Stimulated activated effector memory CD8-positive, alpha-beta T cell treated with anti-CD3 and anti-CD28 coated beads, Interleukin-12 subunit alpha, Interleukin-12 subunit beta, amount 100 ng/mL, for 72 hours (primary cell): ENCODE measurements around the gene TBC1D22A.

Experiments
- ATAC-seq: fragments of 150-1000 bp; cut with Tn5 transposase; 2 replicates; pipeline ENCODE4 v1.10.0; 2021
- DNase-seq, 2 donors: peaks; one replicate each; pipeline ENCODE4 v3.0.0; 2021 to 2022; ENCODE audit warnings: low spot score in 2 of 2
- H3K27ac Mint-ChIP-seq: one replicate; pipeline ENCODE4 v1.8.0; 2022; ENCODE audit warnings: mild to moderate bottlenecking, mixed read lengths
- H3K36me3 Mint-ChIP-seq: one replicate; pipeline ENCODE4 v1.8.0; 2022; ENCODE audit warnings: mild to moderate bottlenecking, mixed read lengths
- H3K4me1 Mint-ChIP-seq: one replicate; pipeline ENCODE4 v1.8.0; 2022; ENCODE audit warnings: mixed read lengths
- H3K4me3 Mint-ChIP-seq: one replicate; pipeline ENCODE4 v1.8.0; 2022; ENCODE audit warnings: mild to moderate bottlenecking, mixed read lengths
- H3K9me3 Mint-ChIP-seq: one replicate; pipeline ENCODE4 v1.8.0; 2022; ENCODE audit warnings: mixed read lengths

TBC1D22A gene

DNA sequence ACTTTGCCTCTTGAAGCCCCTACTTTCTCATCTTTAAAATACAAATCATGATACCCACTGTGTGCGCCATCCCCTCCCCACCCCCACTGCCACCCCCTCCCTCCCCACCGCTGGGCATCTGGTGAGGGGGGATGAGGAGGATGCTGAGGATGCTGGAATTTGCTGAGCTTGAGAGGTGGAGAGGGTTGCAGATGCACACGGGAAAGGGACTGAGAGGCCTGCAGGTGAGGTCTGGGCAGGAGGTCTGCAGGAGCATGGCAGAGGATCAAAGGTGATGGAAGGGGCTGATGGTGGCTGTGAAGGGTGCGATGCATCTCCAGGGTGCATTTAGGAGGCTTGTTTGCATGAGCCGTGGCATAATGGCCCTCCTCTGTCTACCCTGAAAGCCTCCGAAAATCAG, 7.6 kb upstream of the TBC1D22A start:
- H3K36me3 Mint-ChIP-seq = no peaks in the 10 kb centered on the region
- peak overlapping the region; percentile 59 for H3K4me3 Mint-ChIP-seq
- ATAC-seq (no peak), DNase-seq (no peak)
- peaks cover 36% of the 10 kb centered on the region for H3K4me1 Mint-ChIP-seq
- no peak overlapping the region for H3K27ac Mint-ChIP-seq
- peaks cover 4% of the 10 kb centered on the region for H3K9me3 Mint-ChIP-seq

DNA sequence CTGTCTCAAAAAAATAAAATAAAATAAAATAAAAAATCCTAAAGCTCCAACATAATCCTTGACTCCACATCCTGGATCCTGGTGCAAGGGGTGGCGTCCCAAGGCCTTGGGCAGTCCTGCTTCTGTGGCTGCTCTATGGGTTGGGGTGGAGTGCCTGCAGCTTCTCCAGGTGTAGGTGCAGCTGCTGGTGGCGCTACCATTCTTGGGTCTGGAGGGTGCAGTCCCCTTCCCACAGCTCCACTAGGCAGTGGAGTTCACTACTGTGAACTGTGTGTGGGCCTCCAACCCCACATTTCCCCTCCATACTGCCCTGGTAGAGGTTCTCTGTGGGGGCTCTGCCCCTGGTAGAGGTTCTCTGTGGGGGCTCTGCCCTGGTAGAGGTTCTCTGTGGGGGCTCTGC, 6.9 kb upstream of the TBC1D22A start:
- DNase-seq = no peak
- no peak for ATAC-seq
- Mint-ChIP-seq H3K4me1 (peaks cover 30% of the 10 kb centered on the region), H3K27ac (no peak overlapping the region), H3K36me3 (peaks cover under 1% of the 10 kb centered on the region), H3K4me3 (no peak overlapping the region), H3K9me3 (peaks cover 4% of the 10 kb centered on the region)

- H3K27ac Mint-ChIP-seq = no peak overlapping the region
- DNase-seq (no peak), ATAC-seq (no peak)
- H3K4me3 Mint-ChIP-seq = no peak overlapping the region
- peaks cover 4% of the 10 kb centered on the region for H3K9me3 Mint-ChIP-seq
- H3K36me3 Mint-ChIP-seq = peaks cover 7% of the 10 kb centered on the region
- H3K4me1 Mint-ChIP-seq = peaks cover 28% of the 10 kb centered on the region
Observed at GRCh38 chr22:46756097-46756496, 6.4 kb upstream of the TBC1D22A start.

DNA sequence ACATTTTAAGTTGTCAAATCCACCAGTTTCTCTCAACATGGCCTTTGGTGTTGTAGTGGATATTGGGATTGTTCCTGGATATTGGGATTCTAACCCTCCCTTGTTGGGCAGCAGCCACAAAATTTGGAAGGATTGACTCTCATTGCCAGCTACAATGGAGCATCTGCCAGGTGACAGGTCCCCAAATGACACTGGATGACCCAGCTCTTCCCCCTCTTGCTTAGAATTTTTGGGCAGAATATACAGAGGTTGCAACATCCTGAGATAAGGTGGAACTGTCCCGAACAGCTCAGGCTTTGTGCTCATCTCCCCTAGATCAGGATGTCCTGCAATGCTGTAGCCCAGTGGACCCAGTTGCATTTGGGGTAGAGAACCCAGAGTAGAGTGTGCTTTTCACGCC, 5.3 kb upstream of the TBC1D22A start:
- Mint-ChIP-seq H3K4me3 (no peak overlapping the region), H3K4me1 (peaks cover 32% of the 10 kb centered on the region), H3K27ac (no peak overlapping the region)

GRCh38 chr22:46758121-46758520, 4.3 kb upstream of the TBC1D22A start:
- DNase-seq = no peak
- no peak overlapping the region for H3K4me3 Mint-ChIP-seq
- peaks cover 40% of the 10 kb centered on the region for H3K4me1 Mint-ChIP-seq
- no peak overlapping the region for H3K27ac Mint-ChIP-seq
- H3K36me3 Mint-ChIP-seq = peaks cover 23% of the 10 kb centered on the region
- H3K9me3 Mint-ChIP-seq = peaks cover 4% of the 10 kb centered on the region
- ATAC-seq = no peak

More for the DNA sequence above, 5.3 kb upstream of the TBC1D22A start:
- H3K9me3 Mint-ChIP-seq = peaks cover 4% of the 10 kb centered on the region
- peaks cover 13% of the 10 kb centered on the region for H3K36me3 Mint-ChIP-seq
- ATAC-seq = no peak
- no peak for DNase-seq

DNA sequence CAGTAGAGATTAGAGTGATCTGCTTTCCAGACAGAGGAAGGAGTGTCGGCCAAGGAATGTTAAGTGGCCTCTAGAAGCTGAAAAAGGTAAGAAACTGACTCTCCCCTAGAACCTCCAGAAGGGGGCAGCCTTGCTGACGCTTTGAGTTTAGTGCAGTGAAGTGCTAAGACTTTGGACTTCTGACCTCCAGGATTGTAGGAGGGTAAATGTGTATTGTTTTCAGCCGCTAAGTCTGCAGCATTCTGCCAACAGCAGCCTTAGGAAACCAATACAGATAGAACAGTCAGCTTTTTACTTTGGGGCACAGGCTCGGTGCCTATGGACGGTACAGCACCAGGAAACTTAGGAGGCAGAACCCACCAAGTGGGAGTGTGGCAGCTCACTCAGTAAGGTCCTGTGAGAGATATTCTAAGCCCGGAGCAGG, 3.6 kb upstream of the TBC1D22A start:
- peaks cover 4% of the 10 kb centered on the region for H3K9me3 Mint-ChIP-seq
- no peak overlapping the region for H3K4me3 Mint-ChIP-seq
- no peak overlapping the region for H3K27ac Mint-ChIP-seq
- H3K4me1 Mint-ChIP-seq = peaks cover 45% of the 10 kb centered on the region
- peaks cover 25% of the 10 kb centered on the region for H3K36me3 Mint-ChIP-seq
- ATAC-seq (no peak), DNase-seq (peak; percentile 31 to 67)

GRCh38 chr22:46761017-46761416, 1.4 kb upstream of the TBC1D22A start:
- Mint-ChIP-seq H3K36me3 (peaks cover 44% of the 10 kb centered on the region), H3K4me1 (peaks cover 54% of the 10 kb centered on the region), H3K9me3 (peaks cover 4% of the 10 kb centered on the region), H3K4me3 (peak overlapping the region; percentile 100), H3K27ac (peak overlapping the region; percentile 99)
- ATAC-seq (no peak), DNase-seq (no peak)

GRCh38 chr22:46761539-46762237, 762 bp upstream of the TBC1D22A start:
- H3K4me3 Mint-ChIP-seq = peak overlapping the region; percentile 100
- DNase-seq = no peak
- H3K4me1 Mint-ChIP-seq = peaks cover 56% of the 10 kb centered on the region
- H3K36me3 Mint-ChIP-seq = peaks cover 49% of the 10 kb centered on the region
- no peak for ATAC-seq
- H3K27ac Mint-ChIP-seq = peak overlapping the region; percentile 99
- H3K9me3 Mint-ChIP-seq = no peaks in the 10 kb centered on the region

GRCh38 chr22:46763051-46763705, 728 bp downstream of the TBC1D22A start:
- ATAC-seq (peak; percentile 47), DNase-seq (no peak)
- Mint-ChIP-seq H3K27ac (peak overlapping the region; percentile 99), H3K4me3 (peak overlapping the region; percentile 100), H3K9me3 (no peaks in the 10 kb centered on the region), H3K4me1 (peaks cover 71% of the 10 kb centered on the region), H3K36me3 (peaks cover 64% of the 10 kb centered on the region)

GRCh38 chr22:46764140-46764680, 1.8 kb downstream of the TBC1D22A start:
- Mint-ChIP-seq H3K4me1 (peaks cover 70% of the 10 kb centered on the region), H3K36me3 (peaks cover 74% of the 10 kb centered on the region), H3K9me3 (no peaks in the 10 kb centered on the region), H3K4me3 (peak overlapping the region; percentile 100), H3K27ac (peak overlapping the region; percentile 99)
- DNase-seq = no peak
- ATAC-seq = no peak

GRCh38 chr22:46764779-46765485, 2.5 kb downstream of the TBC1D22A start:
- Mint-ChIP-seq H3K9me3 (no peaks in the 10 kb centered on the region), H3K27ac (peak overlapping the region; percentile 99), H3K36me3 (peaks cover 77% of the 10 kb centered on the region), H3K4me3 (peak overlapping the region; percentile 100), H3K4me1 (peaks cover 77% of the 10 kb centered on the region)
- no peak for ATAC-seq
- DNase-seq = no peak

DNA sequence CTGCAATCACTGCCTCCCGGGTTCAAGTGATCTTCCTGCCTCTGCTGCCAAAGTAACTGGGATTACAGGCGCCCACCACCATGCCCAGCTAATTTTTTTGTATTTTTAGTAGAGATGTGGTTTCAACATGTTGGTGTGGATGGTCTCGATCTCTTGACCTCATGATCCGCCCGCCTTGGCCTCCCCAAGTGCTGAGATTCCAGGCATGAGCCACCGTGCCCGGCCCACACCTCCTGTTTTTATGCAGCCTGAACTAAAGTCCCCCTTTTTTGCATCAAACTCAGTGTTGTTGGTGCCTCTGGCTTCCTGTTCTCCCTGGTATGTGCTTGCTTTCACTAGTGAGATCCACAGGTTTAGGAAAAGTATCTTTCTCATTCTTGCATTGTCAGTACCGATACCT, 4.2 kb downstream of the TBC1D22A start:
- Mint-ChIP-seq H3K36me3 (peaks cover 79% of the 10 kb centered on the region), H3K4me3 (peak overlapping the region; percentile 69), H3K4me1 (peaks cover 85% of the 10 kb centered on the region), H3K9me3 (no peaks in the 10 kb centered on the region), H3K27ac (peak overlapping the region; percentile 93)
- DNase-seq = no peak
- no peak for ATAC-seq

DNA sequence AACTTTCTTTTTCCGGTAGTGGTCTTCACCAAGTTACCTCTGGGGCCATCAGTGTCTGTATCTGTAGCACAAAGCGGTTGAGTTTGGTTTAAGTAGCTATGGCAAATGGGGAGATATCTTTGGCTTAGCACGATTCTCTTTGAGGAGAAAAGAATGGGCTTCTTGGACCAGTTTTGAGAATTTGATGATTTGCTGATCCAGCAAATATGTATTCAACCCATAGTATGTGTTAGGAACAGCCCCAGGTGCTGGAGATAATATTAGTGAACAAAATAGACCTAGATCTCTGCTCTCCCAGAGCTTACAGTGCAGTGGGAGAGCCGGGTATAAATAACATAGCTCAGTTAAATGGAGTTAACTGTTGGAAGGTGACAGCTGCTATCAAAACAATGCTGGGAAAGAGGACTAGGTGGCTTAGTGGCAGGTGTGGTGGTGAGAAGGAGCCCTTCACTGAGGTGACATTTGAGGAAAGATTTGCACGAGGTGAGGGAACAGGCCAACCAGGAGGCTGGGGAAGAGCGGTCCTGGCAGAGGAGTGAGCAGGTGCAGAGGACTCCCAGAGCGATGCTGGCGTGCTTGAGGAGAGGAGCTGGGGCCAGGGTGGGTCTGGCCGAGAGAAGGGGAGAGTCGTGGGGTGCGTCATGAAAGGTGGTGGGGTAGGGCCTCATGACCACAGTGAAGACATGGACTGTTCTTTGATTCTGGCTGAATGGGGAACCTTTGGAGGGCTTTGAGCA, 5.0 kb downstream of the TBC1D22A start:
- Mint-ChIP-seq H3K4me3 (peak overlapping the region; percentile 69), H3K4me1 (peaks cover 78% of the 10 kb centered on the region), H3K9me3 (no peaks in the 10 kb centered on the region), H3K36me3 (peaks cover 72% of the 10 kb centered on the region), H3K27ac (peak overlapping the region; percentile 93)
- DNase-seq = no peak
- ATAC-seq = no peak

DNA sequence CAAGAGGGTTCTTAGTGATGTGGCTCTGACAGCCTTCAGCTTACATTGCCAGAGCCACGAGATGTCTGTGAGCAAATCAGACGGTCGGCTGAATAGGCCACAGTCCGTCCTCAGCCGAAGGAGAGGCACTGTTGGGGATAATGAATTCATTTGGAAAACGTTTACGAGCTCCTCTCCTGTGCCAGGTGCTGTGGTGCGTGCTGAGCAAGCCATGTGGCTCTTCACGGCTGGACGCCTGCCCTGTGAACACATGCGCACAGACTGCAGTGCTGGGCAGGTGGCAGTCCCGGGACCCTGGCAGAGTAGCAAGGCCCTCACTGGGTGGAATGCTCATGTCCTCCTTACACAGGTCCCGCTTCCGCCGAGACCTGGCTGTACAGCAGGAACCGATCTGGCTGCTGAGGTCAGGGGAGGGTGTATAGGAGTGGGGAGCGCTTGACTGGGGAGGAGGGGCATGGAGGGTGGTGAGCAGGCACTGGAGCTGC, 6.8 kb downstream of the TBC1D22A start:
- Mint-ChIP-seq H3K36me3 (peaks cover 75% of the 10 kb centered on the region), H3K4me3 (peak overlapping the region; percentile 69), H3K9me3 (no peaks in the 10 kb centered on the region), H3K4me1 (peaks cover 78% of the 10 kb centered on the region), H3K27ac (peak overlapping the region; percentile 93)
- DNase-seq = no peak
- ATAC-seq = no peak

DNA sequence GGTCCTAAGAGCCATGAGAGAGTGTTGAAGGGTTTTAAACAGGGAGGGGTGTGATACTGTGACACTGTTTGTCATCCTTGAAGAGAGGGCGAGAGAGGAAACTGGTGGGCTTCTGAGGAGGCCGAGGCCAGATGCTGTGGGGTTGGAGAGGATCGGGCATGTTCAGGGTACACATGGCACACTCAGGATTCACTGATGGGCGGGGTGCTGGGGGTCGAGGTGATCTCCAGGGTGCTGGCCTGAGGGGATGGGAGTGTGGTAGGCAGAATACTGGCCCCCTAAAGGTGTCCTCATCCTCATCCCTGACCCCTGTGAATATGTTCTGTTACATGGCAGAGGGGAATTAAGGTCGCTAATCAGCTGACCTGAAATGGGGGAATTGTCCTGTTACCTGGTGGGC, 7.3 kb downstream of the TBC1D22A start:
- Mint-ChIP-seq H3K4me3 (peak overlapping the region; percentile 69), H3K36me3 (peaks cover 75% of the 10 kb centered on the region), H3K27ac (peak overlapping the region; percentile 93), H3K4me1 (peaks cover 78% of the 10 kb centered on the region), H3K9me3 (no peaks in the 10 kb centered on the region)
- ATAC-seq (no peak), DNase-seq (no peak)
